Measurements from ENCODE around the gene RPS3. TPM values are rescaled to one million over a fixed set of nuclear protein-coding genes. Genes with fewer than 3 reads are reported as not detected.

RPS3 gene
- total RNA-seq: 2,735 and 2,909 TPM in 2 replicates

DNA sequence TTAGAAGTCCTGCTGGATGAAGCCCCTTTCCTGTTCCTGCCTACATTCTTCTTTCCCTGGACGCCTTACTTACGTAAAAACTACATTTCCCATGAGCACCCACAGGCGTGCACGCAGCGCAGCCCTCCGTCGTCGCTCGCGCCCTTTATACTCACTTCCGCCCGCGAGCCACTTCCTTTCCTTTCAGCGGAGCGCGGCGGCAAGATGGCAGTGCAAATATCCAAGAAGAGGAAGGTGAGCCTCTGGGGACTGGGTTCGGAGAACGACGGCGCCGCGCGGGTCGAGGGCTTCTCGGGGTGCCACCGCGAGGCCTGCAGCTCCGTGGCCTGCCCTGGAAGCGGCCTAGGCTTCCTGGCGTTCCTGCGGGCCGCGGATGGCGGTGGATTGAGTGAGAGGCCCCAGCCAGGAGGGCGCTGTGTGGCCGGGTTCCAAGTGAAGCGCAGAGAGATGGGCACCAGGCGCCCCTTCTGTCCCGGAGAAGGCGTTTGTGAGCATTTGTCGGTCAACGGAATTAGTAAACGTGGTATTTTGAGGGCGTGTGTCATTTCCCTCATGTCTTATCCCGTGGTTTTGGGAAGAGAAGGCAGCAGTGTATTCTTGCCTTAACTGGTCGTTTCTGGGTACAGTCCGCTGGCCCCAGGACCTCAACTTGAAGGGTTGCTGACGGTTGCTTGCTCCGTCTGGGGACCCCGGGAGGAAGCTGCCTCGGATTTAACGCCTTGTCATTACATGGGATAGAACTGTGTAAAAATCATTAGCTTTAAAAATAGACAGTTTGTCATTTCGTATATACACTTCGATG lies at the start of gene RPS3:
Gene RPS3 (plus strand): TSS at position 175 of the 802 bp plus-strand sequence. CDS start 30 bp downstream, at position 205.

DNA sequence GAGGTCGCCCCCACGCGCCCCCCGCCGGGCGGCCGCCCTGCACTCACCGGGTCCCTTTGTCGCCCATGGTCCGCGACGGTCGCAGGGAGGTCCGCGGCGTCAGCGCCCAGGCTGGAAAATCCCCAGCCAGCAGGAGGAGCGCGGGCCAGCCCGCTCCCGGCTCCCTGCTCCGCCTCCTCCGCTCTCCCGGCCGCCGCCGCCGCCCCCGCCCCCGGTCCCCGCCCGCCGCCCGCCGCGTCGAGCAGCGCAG lies 47.9 kb upstream of the RPS3 start, which contains the start of gene ARRB1:
Gene ARRB1 (minus strand): TSS at position 121 of the 250 bp plus-strand sequence. CDS start 54 bp downstream, at position 67.

DNA sequence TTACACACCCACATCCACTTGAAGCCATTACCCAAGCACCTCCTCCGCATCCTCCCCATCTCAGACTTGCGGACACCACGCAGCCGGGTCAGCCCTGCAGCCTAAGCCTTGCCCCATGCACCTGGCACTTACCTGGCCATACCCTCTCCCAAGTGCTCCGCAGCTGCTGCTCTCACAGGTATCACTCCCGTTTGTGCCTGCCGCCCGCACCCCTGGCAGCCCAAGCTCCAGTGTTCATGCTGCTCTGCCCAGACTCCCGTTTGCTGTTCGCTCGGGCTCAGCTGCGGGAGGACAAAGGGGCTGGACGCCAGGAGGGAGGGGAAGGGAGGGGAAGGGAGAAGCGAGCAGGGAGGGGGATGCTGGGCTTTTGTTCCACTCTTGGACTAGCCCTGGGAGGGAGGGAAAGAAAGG lies 33.6 kb downstream of the RPS3 start, which contains the start of gene KLHL35:
Gene KLHL35 (minus strand): TSS at position 293 of the 411 bp plus-strand sequence. CDS start 2,574 bp downstream, outside the sequence.

Other genes with a start within 250 kb of the RPS3 start
- gene SLCO2B1, start 248.4 kb upstream of the RPS3 start, total RNA-seq: 0.28 and 0.65 TPM in 2 replicates
- under 0.01 TPM in 1 of 2 replicates, not detected in the other for gene TPBGL, start 158.7 kb upstream of the RPS3 start, total RNA-seq
- gene ARRB1, start 47.9 kb upstream of the RPS3 start, total RNA-seq: 9.1 and 11.1 TPM in 2 replicates
- 2.4 and 3.0 TPM in 2 replicates for gene KLHL35, start 33.7 kb downstream of the RPS3 start, total RNA-seq
- gene GDPD5, start 126.4 kb downstream of the RPS3 start, total RNA-seq: 4.1 and 9.0 TPM in 2 replicates
- 1,258 and 1,381 TPM in 2 replicates for gene SERPINH1, start 162.7 kb downstream of the RPS3 start, total RNA-seq